Natural killer cell (primary cell): ENCODE results near the gene ITGAE. TPM values are rescaled to one million over a fixed set of nuclear protein-coding genes. Genes with fewer than 3 reads are reported as not detected.
"Not testable (repeated sequence)": the region's sequence is repeated elsewhere in the genome, so short reads cannot be mapped to it uniquely, and the experiment has no call there.

Experiments used
- ATAC-seq, 3 donors: fragments of 150-1000 bp in 2 of 3; fragments of 200-7000 bp in 1 of 3; cut with Tn5 transposase; 1 replicate in 1 of 3; 2 replicates in 2 of 3; pipeline ENCODE4 v1.10.0; 2021; ENCODE audit warnings: mild to moderate bottlenecking in 2 of 3, moderate library complexity in 2 of 3
- DNase-seq, 2 donors: peaks; one replicate each; pipeline versions ENCODE4 v3.0.0 to v3.0.0-alpha.2; 2013 to 2021; ENCODE audit warnings: mixed read lengths in 1 of 2
- H3K27ac ChIP-seq: one replicate; pipeline ENCODE4 v1.5.1; 2013; ENCODE audit warnings: mild to moderate bottlenecking, low read length
- H3K27me3 ChIP-seq: one replicate; pipeline ENCODE4 v1.6.1; 2013; ENCODE audit warnings: low read length; ENCODE audit not compliant: control insufficient read depth, insufficient read depth
- H3K36me3 ChIP-seq: one replicate; pipeline ENCODE4 v1.6.1; 2013; ENCODE audit warnings: low read length; ENCODE audit not compliant: control insufficient read depth, insufficient read depth
- H3K4me1 ChIP-seq: one replicate; pipeline ENCODE4 v1.6.1; 2013; ENCODE audit warnings: low read length; ENCODE audit not compliant: control insufficient read depth, insufficient read depth
- H3K4me3 ChIP-seq: one replicate; pipeline ENCODE4 v1.5.1; 2013; ENCODE audit warnings: low read length
- H3K9me3 ChIP-seq: one replicate; pipeline ENCODE4 v1.6.1; 2013; ENCODE audit warnings: low read length; ENCODE audit not compliant: control insufficient read depth, insufficient read depth
- H3K27ac Mint-ChIP-seq, 2 donors: one replicate each; pipeline ENCODE4 v1.8.0; 2022; ENCODE audit warnings: mild to moderate bottlenecking in 2 of 2, mixed read lengths in 2 of 2, moderate library complexity in 1 of 2
- H3K27me3 Mint-ChIP-seq, 2 donors: one replicate each; pipeline ENCODE4 v1.8.0; 2022; ENCODE audit warnings: low read depth in 2 of 2, mixed read lengths in 2 of 2
- H3K36me3 Mint-ChIP-seq: one replicate; pipeline ENCODE4 v1.8.0; 2022; ENCODE audit warnings: mixed read lengths
- H3K4me1 Mint-ChIP-seq, 2 donors: one replicate each; pipeline ENCODE4 v1.8.0; 2022; ENCODE audit warnings: mixed read lengths in 2 of 2
- H3K4me3 Mint-ChIP-seq: one replicate; pipeline ENCODE4 v1.8.0; 2022; ENCODE audit warnings: mild to moderate bottlenecking, moderate library complexity, mixed read lengths
- H3K9me3 Mint-ChIP-seq, 2 donors: one replicate each; pipeline ENCODE4 v1.8.0; 2022; ENCODE audit warnings: mixed read lengths in 2 of 2
- WGBS: methylation state at CpG from one replicate; pipeline ENCODE4 v1.1.7; 2013; ENCODE audit warnings: missing lambda C conversion rate; ENCODE audit not compliant: insufficient coverage; 5-methylcytosine and 5-hydroxymethylcytosine counted together
- intact Hi-C: fragments of 100-400 bp; cut with micrococcal nuclease; formaldehyde crosslinking; loops from one replicate; pipeline ENCODE4 v1.14.2; 2022
- total RNA-seq, 4 donors: library from RNA; stranded (reverse); fragments of 120-200 nt in 1 of 4; gene quantifications; one replicate each; pipeline versions ENCODE4 v1.2.3 to v1.2.4, GENCODE V29; 2013 to 2022
- TF ChIP-seq, protein P1 (sequence below): fragments of 200-600 bp; IDR thresholded peaks from one replicate; pipeline ENCODE4 v1.8.0; 2022; ENCODE audit warnings: antibody characterized with exemption

The ITGAE gene
- total RNA-seq, 3 donors from 2014 or later (not counting 1 experiment from before 2014, with no cell fraction given) = 12.8 to 13.8 (median 13.8) TPM

DNA sequence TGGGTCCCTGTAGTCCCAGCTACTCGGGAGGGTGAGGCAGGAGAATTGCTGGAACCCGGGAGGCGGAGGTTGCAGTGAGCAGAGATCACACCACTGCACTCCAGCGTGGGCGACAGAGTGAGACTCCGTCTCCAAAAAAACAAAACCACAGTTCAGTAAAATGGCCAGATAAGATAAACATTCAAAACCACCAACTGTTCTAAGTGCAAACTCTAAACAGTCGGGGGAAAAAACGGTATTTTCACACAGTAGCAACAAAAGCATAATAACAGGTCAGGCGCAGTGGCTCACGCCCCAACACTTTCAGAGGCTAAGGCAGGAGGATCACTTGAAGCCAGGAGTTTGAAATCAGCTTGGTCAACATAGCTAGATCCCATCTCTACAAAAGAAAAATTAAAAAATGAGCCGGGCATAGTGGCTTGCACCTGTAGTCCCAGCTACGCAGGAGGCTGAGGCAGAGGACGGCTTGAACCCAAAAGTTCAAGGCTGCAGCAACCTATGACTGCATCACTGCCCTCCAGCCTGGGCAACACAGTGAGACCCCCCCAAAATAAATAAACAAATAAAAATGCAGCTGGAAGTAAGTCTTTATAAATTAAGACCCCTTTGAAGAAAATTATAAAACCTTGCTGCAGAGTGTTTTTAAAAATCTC lies 88.1 kb downstream of the ITGAE start:
- Mint-ChIP-seq H3K27ac (peak overlapping the region; percentile 71 to 77), H3K9me3 (no peaks in the 10 kb centered on the region), H3K4me3 (peak overlapping the region; percentile 59), H3K4me1 (peaks cover 32 to 36% of the 10 kb centered on the region in 2 donors), H3K36me3 (peaks cover 21% of the 10 kb centered on the region), H3K27me3 (no peaks in the 10 kb centered on the region)
- peak in 1 of 2 donors; percentile 49 for DNase-seq
- Histone ChIP-seq H3K4me1 (peaks cover 33% of the 10 kb centered on the region), H3K27ac (no peak overlapping the region), H3K9me3 (no peaks in the 10 kb centered on the region), H3K4me3 (no peak overlapping the region), H3K27me3 (no peaks in the 10 kb centered on the region), H3K36me3 (peaks cover 32% of the 10 kb centered on the region)
- 15% methylated on average over 13 of the region's 13 CpGs for WGBS
- TF ChIP-seq, protein P1, sequence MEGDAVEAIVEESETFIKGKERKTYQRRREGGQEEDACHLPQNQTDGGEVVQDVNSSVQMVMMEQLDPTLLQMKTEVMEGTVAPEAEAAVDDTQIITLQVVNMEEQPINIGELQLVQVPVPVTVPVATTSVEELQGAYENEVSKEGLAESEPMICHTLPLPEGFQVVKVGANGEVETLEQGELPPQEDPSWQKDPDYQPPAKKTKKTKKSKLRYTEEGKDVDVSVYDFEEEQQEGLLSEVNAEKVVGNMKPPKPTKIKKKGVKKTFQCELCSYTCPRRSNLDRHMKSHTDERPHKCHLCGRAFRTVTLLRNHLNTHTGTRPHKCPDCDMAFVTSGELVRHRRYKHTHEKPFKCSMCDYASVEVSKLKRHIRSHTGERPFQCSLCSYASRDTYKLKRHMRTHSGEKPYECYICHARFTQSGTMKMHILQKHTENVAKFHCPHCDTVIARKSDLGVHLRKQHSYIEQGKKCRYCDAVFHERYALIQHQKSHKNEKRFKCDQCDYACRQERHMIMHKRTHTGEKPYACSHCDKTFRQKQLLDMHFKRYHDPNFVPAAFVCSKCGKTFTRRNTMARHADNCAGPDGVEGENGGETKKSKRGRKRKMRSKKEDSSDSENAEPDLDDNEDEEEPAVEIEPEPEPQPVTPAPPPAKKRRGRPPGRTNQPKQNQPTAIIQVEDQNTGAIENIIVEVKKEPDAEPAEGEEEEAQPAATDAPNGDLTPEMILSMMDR = no peak
- peak; percentile 5 to 41 (median 19) for ATAC-seq
- intact Hi-C loops = no loop called here

DNA sequence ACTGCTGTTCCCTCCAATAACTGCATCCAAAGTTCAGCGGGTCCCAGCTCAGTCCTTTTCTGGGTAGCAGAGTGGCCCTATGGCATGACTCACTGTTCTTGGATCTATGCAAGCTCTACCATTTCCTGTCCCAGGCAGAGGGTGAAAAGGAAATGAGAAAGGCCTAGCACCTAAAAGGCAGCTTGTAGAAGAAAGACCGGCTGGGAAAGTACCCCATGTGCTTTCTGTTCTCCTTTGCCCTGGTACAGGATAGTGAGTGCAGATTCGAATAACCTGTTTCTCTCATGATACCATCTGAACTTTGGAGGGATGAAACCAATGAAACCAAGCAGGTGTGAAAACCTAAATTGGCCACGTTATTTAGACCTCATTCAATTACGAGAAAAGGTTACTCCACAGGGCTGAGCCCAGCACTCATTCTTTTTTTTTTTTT lies 90.0 kb downstream of the ITGAE start:
- peak overlapping the region; percentile 44 for H3K27ac ChIP-seq
- H3K36me3 ChIP-seq = peaks cover 14% of the 10 kb centered on the region
- H3K36me3 Mint-ChIP-seq = peaks cover 10% of the 10 kb centered on the region
- WGBS = 0% methylated on average over 5 of the region's 5 CpGs
- H3K27ac Mint-ChIP-seq = peak overlapping the region; percentile 71 to 77
- intact Hi-C loops = loop anchor here (1.0 to 2.0 kb wide), 3 partner anchors 16 to 84 kb away; no protein-coding TSS in a partner anchor
- H3K9me3 Mint-ChIP-seq = no peaks in the 10 kb centered on the region
- H3K27me3 Mint-ChIP-seq = no peaks in the 10 kb centered on the region
- peaks cover 25 to 36% of the 10 kb centered on the region in 2 donors for H3K4me1 Mint-ChIP-seq
- no peaks in the 10 kb centered on the region for H3K9me3 ChIP-seq
- DNase-seq (peak in 1 of 2 donors; percentile 94), ATAC-seq (peak; percentile 93 to 95 (median 93))
- no peak overlapping the region for H3K4me3 ChIP-seq
- peaks cover 33% of the 10 kb centered on the region for H3K4me1 ChIP-seq
- no peaks in the 10 kb centered on the region for H3K27me3 ChIP-seq
- TF ChIP-seq, protein P1 = no peak
- peak overlapping the region; percentile 67 for H3K4me3 Mint-ChIP-seq

DNA sequence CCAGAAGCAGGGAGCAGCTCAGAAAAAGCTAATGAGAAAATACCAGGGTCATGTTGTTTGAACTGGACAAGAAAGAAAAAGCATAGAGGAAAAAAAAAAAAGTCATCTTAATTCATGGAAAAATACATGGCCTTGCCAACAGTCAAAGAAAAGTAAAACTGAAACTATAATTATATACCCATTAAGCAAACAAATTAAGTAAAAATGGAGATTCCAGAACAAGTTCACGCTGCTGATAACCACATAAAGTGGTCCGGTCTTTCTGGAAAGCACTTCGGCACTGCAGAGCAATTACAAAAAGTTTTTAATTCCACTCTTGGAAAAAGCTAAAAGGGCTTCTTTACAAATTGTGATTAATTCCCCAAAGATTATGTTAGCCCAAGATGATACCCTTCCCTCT lies 92.6 kb downstream of the ITGAE start:
- no peak overlapping the region for H3K4me3 Mint-ChIP-seq
- no peaks in the 10 kb centered on the region for H3K27me3 ChIP-seq
- intact Hi-C loops = no loop called here
- no peaks in the 10 kb centered on the region for H3K9me3 ChIP-seq
- DNase-seq (no peak), ATAC-seq (no peak)
- WGBS = 54% methylated on average over 3 of the region's 3 CpGs
- no peak overlapping the region for H3K27ac Mint-ChIP-seq
- H3K4me1 Mint-ChIP-seq = peaks cover 33 to 44% of the 10 kb centered on the region in 2 donors
- no peaks in the 10 kb centered on the region for H3K9me3 Mint-ChIP-seq
- no peaks in the 10 kb centered on the region for H3K36me3 ChIP-seq
- H3K4me3 ChIP-seq = no peak overlapping the region
- no peaks in the 10 kb centered on the region for H3K36me3 Mint-ChIP-seq
- H3K27me3 Mint-ChIP-seq = no peaks in the 10 kb centered on the region
- H3K27ac ChIP-seq = no peak overlapping the region
- TF ChIP-seq, protein P1 = no peak
- H3K4me1 ChIP-seq = peaks cover 41% of the 10 kb centered on the region

DNA sequence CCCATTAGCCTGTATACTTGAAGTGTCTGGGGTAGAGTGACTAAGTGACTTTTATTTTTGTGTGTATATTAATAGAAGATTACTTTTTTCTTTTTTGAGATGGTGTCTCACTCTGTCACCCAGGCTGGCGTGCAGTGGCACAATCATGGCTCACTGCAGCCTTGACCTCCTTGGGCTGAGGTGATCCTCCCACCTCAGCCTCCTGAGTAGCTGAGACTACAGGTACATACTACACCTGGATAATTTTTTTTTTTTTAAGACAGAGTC lies 95.3 kb downstream of the ITGAE start:
- not testable (repeated sequence) for H3K27ac ChIP-seq, H3K4me3 ChIP-seq
- ATAC-seq = peak in 1 of 3 donors; percentile 10

More for the DNA sequence above, 95.3 kb downstream of the ITGAE start:
- H3K36me3 Mint-ChIP-seq, H3K27me3 ChIP-seq, DNase-seq, H3K9me3 Mint-ChIP-seq, H3K9me3 ChIP-seq, H3K36me3 ChIP-seq, H3K27me3 Mint-ChIP-seq, intact Hi-C loops, H3K27ac Mint-ChIP-seq: not testable (repeated sequence)
- Mint-ChIP-seq H3K4me3 (peak overlapping the region; percentile 3), H3K4me1 (peaks cover 10 to 21% of the 10 kb centered on the region in 2 donors)
- H3K4me1 ChIP-seq = peaks cover 15% of the 10 kb centered on the region
- WGBS = 100% methylated on average over 1 of the region's 1 CpG
